ENCODE data around the gene PLXNA4. TPM values are rescaled to one million over a fixed set of nuclear protein-coding genes. Genes with fewer than 3 reads are reported as not detected.

Gene PLXNA4
- polyA plus RNA-seq, 2 donors: 0.44 to 0.55 TPM

DNA sequence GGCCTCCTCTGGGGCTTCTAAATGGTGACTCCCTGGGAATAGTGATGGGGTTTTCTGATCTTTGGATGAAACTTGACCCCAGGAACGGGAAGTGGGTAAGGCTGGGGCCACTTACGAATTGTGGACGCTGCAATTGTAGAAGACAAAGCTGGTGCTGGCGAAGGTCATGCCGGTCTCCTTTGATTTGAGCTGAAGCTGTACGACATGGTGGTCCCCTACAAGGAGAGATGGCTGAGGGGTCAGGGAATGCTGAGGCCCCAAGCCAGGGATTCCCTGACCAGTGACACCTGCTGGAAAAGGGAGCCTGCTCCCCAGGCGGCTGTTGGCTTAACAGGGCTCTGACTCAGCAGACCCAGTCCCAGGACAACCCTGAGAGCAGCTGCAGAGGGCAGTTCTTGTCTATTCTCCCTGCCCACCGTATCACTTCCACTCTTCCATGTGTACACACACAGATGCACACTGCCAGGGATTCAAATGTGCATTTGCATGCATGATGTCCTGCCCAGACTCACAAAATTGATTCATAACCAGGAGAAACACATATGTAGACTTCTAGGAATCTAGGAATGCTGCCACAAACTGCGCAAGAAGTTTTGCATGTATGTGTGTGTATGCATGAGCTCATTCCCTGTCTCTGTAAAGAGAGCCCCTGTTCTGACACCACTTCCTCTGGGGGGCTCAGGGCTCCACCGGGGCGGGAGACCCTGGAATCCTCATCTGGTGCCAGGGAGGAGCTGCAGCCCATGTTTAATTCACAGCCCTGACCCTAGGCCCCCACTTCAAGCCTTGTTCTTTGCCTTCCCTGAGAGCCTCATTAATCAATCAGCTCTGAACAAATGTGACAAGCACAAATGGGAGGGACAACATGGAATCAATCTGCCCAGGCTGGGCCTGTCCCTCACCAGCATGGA, 350.0 kb downstream of the PLXNA4 start:
- Histone ChIP-seq H3K36me3 (ENCODE audit: control insufficient read depth in 2 of 2, insufficient read depth in 2 of 2, low read length in 1 of 2) (no peaks in the 10 kb centered on the region), H3K4me1 (ENCODE audit: control insufficient read depth in 2 of 2, insufficient read depth in 2 of 2, low read length in 1 of 2) (peaks cover 0 to 2% of the 10 kb centered on the region in 2 donors), H3K27ac (ENCODE audit: low read depth in 2 of 2, low read length in 1 of 2) (no peak overlapping the region), H3K27me3 (ENCODE audit: control insufficient read depth in 1 of 2, insufficient read depth in 2 of 2, low read length in 2 of 2) (no peaks in the 10 kb centered on the region), H3K9me3 (ENCODE audit: control insufficient read depth in 2 of 2, insufficient read depth in 1 of 2, low read depth in 1 of 2, low read length in 1 of 2) (peaks cover 0 to 2% of the 10 kb centered on the region in 2 donors), H3K4me3 (ENCODE audit: low read depth in 1 of 2, low read length in 2 of 2) (no peak overlapping the region)
- WGBS, 2 donors: 74% methylated on average over 11 of the region's 11 CpGs

DNA sequence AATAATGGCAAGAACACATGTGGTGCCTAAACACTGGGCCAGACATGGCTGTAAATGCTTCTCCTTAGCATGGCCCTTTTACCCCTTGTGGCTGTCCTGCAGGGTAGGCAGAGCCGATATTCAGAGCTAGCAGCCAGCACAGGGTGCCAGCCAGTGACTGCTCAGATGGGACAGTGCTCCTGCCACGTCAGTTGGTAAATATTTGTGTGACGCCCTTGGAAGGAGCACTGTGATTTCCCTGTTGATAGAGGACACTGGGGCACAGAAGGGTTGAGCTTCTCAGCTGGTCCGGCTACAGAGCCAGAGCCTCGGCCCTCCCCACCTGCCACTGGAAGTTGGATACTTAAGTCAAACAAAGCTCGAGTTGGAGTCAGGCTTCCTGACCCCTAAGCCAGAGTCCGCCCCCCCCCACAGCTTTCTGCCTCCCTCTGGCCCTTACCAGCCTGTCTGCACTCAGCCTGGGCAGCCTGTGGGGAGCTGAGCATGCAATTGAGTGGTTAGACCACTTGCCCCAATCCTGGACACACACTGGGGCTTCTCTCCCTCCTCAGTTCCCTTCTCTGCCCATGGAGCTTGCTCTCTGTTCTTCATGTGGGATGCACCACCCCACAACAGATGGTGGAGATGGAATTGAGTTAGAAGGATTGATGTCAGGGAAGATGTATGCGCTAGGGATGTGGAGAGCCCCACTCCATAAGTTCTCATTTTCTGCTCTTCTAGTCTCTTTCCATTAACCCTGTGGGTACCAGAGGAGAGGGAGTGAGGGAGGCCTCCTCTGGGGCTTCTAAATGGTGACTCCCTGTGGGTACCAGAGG, 350.8 kb downstream of the PLXNA4 start:
- Histone ChIP-seq H3K27me3 (ENCODE audit: control insufficient read depth in 1 of 2, insufficient read depth in 2 of 2, low read length in 2 of 2) (no peaks in the 10 kb centered on the region), H3K27ac (ENCODE audit: low read depth in 2 of 2, low read length in 1 of 2) (no peak overlapping the region), H3K36me3 (ENCODE audit: control insufficient read depth in 2 of 2, insufficient read depth in 2 of 2, low read length in 1 of 2) (no peaks in the 10 kb centered on the region), H3K9me3 (ENCODE audit: control insufficient read depth in 2 of 2, insufficient read depth in 1 of 2, low read depth in 1 of 2, low read length in 1 of 2) (peaks cover 0 to 2% of the 10 kb centered on the region in 2 donors), H3K4me1 (ENCODE audit: control insufficient read depth in 2 of 2, insufficient read depth in 2 of 2, low read length in 1 of 2) (peaks cover 0 to 2% of the 10 kb centered on the region in 2 donors), H3K4me3 (ENCODE audit: low read depth in 1 of 2, low read length in 2 of 2) (no peak overlapping the region)
- 50 to 56% methylated on average over 8 of the region's 8 CpGs for WGBS, 2 donors

DNA sequence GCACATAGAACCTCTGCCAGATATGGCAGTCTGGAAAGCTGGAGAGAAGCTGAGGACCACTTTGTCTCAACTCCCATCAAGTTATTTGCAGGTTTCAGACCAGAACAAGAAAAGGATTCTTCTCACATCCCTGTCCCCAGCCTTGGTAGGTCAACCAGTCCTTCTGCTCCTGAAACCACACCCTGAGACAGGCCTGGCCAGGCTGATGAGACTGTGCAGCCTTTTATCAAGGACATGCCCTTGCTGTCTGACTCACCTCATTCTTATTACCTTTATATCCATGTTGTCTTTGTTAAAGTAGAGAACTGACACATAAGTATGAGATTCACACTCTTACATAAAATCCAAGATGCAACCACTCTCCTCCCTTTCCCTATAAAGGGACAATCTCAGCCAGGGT, 354.9 kb downstream of the PLXNA4 start:
- Histone ChIP-seq H3K4me1 (ENCODE audit: control insufficient read depth in 2 of 2, insufficient read depth in 2 of 2, low read length in 1 of 2) (no peaks in the 10 kb centered on the region), H3K9me3 (ENCODE audit: control insufficient read depth in 2 of 2, insufficient read depth in 1 of 2, low read depth in 1 of 2, low read length in 1 of 2) (peaks cover 0 to 2% of the 10 kb centered on the region in 2 donors), H3K36me3 (ENCODE audit: control insufficient read depth in 2 of 2, insufficient read depth in 2 of 2, low read length in 1 of 2) (no peaks in the 10 kb centered on the region), H3K27me3 (ENCODE audit: control insufficient read depth in 1 of 2, insufficient read depth in 2 of 2, low read length in 2 of 2) (no peaks in the 10 kb centered on the region), H3K27ac (ENCODE audit: low read depth in 2 of 2, low read length in 1 of 2) (no peak overlapping the region), H3K4me3 (ENCODE audit: low read depth in 1 of 2, low read length in 2 of 2) (no peak overlapping the region)

DNA sequence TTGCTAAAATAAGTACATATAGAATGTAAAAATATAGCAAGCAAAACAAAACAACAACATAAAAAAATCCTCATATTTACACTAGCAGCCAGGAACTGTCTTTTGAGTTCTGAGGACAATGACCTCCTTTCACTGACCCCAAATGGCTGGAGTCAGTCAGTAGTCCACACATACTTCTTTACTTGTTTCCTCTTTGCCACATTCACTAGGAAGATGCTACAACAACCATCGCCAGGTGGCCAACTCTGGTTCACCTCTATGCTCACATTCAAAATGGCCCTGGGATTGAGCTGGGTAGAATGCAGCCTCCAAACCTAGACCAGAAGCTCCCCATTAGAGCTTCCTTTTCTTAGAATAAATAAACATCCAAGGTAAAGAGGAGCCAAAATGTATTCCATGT, 356.2 kb downstream of the PLXNA4 start:
- Histone ChIP-seq H3K4me3 (ENCODE audit: low read depth in 1 of 2, low read length in 2 of 2) (no peak overlapping the region), H3K27me3 (ENCODE audit: control insufficient read depth in 1 of 2, insufficient read depth in 2 of 2, low read length in 2 of 2) (no peaks in the 10 kb centered on the region), H3K9me3 (ENCODE audit: control insufficient read depth in 2 of 2, insufficient read depth in 1 of 2, low read depth in 1 of 2, low read length in 1 of 2) (peaks cover 0 to 2% of the 10 kb centered on the region in 2 donors), H3K36me3 (ENCODE audit: control insufficient read depth in 2 of 2, insufficient read depth in 2 of 2, low read length in 1 of 2) (no peaks in the 10 kb centered on the region), H3K4me1 (ENCODE audit: control insufficient read depth in 2 of 2, insufficient read depth in 2 of 2, low read length in 1 of 2) (no peaks in the 10 kb centered on the region), H3K27ac (ENCODE audit: low read depth in 2 of 2, low read length in 1 of 2) (no peak overlapping the region)
- 92 to 94% methylated on average over 1 of the region's 1 CpG for WGBS, 2 donors

DNA sequence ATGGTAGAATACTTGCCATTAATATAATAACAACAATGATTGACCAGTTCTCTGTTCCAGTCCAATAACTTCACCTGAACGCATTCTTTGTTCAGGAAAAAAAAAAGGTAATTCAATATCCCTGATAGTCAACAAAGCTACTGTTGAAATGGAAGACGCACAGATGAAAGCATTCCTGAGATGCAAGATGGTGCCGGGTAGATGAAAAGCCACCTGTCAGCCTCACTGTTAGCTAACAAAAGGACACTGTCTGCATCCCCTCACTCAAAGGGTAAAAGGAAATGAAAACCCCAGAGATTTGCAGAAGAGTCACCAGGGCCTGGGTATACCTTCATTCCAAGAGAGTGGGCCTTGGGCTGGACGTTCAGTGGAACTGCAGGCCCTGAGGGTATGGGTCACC, 357.4 kb downstream of the PLXNA4 start:
- Histone ChIP-seq H3K36me3 (ENCODE audit: control insufficient read depth in 2 of 2, insufficient read depth in 2 of 2, low read length in 1 of 2) (no peaks in the 10 kb centered on the region), H3K9me3 (ENCODE audit: control insufficient read depth in 2 of 2, insufficient read depth in 1 of 2, low read depth in 1 of 2, low read length in 1 of 2) (peaks cover 0 to 2% of the 10 kb centered on the region in 2 donors), H3K27me3 (ENCODE audit: control insufficient read depth in 1 of 2, insufficient read depth in 2 of 2, low read length in 2 of 2) (no peaks in the 10 kb centered on the region), H3K4me1 (ENCODE audit: control insufficient read depth in 2 of 2, insufficient read depth in 2 of 2, low read length in 1 of 2) (no peaks in the 10 kb centered on the region), H3K4me3 (ENCODE audit: low read depth in 1 of 2, low read length in 2 of 2) (no peak overlapping the region), H3K27ac (ENCODE audit: low read depth in 2 of 2, low read length in 1 of 2) (no peak overlapping the region)
- WGBS, 2 donors: 67 to 79% methylated on average over 4 of the region's 4 CpGs

DNA sequence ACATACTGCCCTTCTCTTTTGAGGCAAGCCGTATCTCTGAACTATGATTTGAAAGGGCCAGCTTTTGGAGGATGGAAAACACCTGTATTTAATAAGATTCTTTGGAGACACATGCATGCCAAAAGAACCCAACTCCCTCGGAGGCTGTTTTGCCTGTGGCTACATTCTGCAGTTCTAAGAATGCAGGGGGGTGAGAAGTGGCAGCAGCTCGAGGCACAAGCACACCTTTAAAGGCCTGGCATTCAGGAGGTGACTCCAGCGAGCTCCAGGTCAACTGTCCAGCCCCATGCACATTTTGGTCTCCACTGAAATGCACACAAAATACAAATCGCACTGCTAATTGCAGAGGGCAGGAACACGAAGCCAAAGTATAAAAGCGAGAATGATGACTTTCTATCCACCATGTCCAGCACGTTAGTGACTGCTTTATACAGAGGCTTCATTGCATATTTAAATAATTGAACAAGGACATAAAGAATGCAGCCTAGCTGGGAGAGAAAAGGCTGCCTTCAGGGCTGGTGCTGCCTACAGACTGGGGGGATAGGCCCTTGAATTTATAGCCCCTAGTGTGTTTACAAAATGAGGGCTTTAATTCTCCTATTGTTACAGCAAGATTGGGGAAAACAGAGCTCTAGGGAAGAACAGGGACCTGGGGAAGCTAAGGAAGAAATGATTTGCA, 359.3 kb downstream of the PLXNA4 start:
- Histone ChIP-seq H3K27ac (ENCODE audit: low read depth in 2 of 2, low read length in 1 of 2) (no peak overlapping the region), H3K4me1 (ENCODE audit: control insufficient read depth in 2 of 2, insufficient read depth in 2 of 2, low read length in 1 of 2) (no peaks in the 10 kb centered on the region), H3K9me3 (ENCODE audit: control insufficient read depth in 2 of 2, insufficient read depth in 1 of 2, low read depth in 1 of 2, low read length in 1 of 2) (no peaks in the 10 kb centered on the region), H3K27me3 (ENCODE audit: control insufficient read depth in 1 of 2, insufficient read depth in 2 of 2, low read length in 2 of 2) (no peaks in the 10 kb centered on the region), H3K4me3 (ENCODE audit: low read depth in 1 of 2, low read length in 2 of 2) (no peak overlapping the region), H3K36me3 (ENCODE audit: control insufficient read depth in 2 of 2, insufficient read depth in 2 of 2, low read length in 1 of 2) (no peaks in the 10 kb centered on the region)
- WGBS, 2 donors: 65 to 73% methylated on average over 8 of the region's 8 CpGs

DNA sequence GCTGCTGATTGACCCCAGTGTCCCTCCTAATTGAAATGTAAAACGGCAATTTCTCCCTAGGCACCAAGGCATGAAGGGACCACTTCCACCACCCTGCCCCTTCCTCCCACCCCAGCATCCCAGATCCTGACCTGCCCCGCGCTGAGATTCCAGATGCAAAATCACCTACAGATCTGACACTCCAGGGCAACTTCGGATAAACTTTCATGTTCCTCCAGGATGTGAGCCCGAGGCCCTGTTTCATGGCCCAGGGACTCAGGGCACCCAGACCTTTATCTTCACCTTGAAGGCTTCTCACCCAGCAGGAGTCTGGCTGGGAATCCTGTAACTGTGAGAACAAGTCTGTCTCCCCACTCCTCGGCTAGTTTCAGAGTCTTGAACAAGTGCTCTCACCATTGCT, 361.8 kb downstream of the PLXNA4 start:
- 74 to 78% methylated on average over 6 of the region's 6 CpGs for WGBS, 2 donors
- H3K4me1 ChIP-seq (ENCODE audit: control insufficient read depth in 2 of 2, insufficient read depth in 2 of 2, low read length in 1 of 2): no peaks in the 10 kb centered on the region
- H3K9me3 ChIP-seq (ENCODE audit: control insufficient read depth in 2 of 2, insufficient read depth in 1 of 2, low read depth in 1 of 2, low read length in 1 of 2): no peaks in the 10 kb centered on the region
- no peak overlapping the region for H3K27ac ChIP-seq (ENCODE audit: low read depth in 2 of 2, low read length in 1 of 2)
- no peak overlapping the region for H3K4me3 ChIP-seq (ENCODE audit: low read depth in 1 of 2, low read length in 2 of 2)
- no peaks in the 10 kb centered on the region for H3K27me3 ChIP-seq (ENCODE audit: control insufficient read depth in 1 of 2, insufficient read depth in 2 of 2, low read length in 2 of 2)
- no peaks in the 10 kb centered on the region for H3K36me3 ChIP-seq (ENCODE audit: control insufficient read depth in 2 of 2, insufficient read depth in 2 of 2, low read length in 1 of 2)

DNA sequence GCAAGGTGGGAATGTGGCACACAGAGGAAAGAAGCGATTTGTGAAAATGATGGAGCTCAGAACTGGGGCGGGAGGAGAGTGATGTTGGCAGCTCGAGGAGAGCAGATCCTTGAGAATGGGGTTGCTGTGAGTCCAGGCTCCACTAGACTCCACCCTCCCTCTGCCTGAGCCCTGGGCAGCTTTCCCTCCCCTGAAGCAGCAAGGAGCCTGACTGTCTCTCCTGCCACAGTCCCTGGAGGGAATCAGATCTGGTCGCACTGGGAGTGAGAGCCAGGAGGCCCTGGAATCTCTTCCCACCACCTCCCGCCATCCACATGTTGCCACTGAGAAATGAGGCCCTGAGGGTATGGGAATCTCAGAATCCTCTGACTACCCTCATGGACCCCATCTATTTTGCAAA, 362.7 kb downstream of the PLXNA4 start:
- Histone ChIP-seq H3K27me3 (ENCODE audit: control insufficient read depth in 1 of 2, insufficient read depth in 2 of 2, low read length in 2 of 2) (no peaks in the 10 kb centered on the region), H3K4me3 (ENCODE audit: low read depth in 1 of 2, low read length in 2 of 2) (no peak overlapping the region), H3K27ac (ENCODE audit: low read depth in 2 of 2, low read length in 1 of 2) (no peak overlapping the region), H3K36me3 (ENCODE audit: control insufficient read depth in 2 of 2, insufficient read depth in 2 of 2, low read length in 1 of 2) (no peaks in the 10 kb centered on the region), H3K9me3 (ENCODE audit: control insufficient read depth in 2 of 2, insufficient read depth in 1 of 2, low read depth in 1 of 2, low read length in 1 of 2) (no peaks in the 10 kb centered on the region), H3K4me1 (ENCODE audit: control insufficient read depth in 2 of 2, insufficient read depth in 2 of 2, low read length in 1 of 2) (no peaks in the 10 kb centered on the region)
- whole genome bisulfite sequencing, 2 donors: 79 to 80% methylated on average over 5 of the region's 5 CpGs

DNA sequence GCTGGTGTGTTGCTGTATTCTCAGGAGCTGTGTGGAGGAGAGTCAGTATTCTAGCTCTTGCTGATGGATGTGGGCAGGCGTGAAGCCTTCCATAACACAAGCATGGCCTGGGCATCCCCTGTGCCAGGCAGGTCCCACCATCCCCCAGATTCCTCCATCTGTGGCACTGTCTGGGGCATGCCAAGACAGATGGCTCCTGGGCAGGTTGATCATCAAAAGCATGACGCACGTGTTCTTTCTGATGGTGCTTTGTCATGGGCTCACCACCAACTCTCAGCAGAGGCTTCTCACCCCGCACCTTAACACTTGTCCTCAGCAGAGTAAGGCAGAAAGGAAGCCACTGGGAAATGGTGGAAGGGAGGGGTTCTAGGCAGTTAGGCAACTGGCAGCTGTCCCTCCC, 364.3 kb downstream of the PLXNA4 start:
- H3K36me3 ChIP-seq (ENCODE audit: control insufficient read depth in 2 of 2, insufficient read depth in 2 of 2, low read length in 1 of 2): no peaks in the 10 kb centered on the region
- no peaks in the 10 kb centered on the region for H3K27me3 ChIP-seq (ENCODE audit: control insufficient read depth in 1 of 2, insufficient read depth in 2 of 2, low read length in 2 of 2)
- H3K4me3 ChIP-seq (ENCODE audit: low read depth in 1 of 2, low read length in 2 of 2): no peak overlapping the region
- H3K4me1 ChIP-seq (ENCODE audit: control insufficient read depth in 2 of 2, insufficient read depth in 2 of 2, low read length in 1 of 2): no peaks in the 10 kb centered on the region
- WGBS, 2 donors: 73 to 89% methylated on average over 4 of the region's 4 CpGs
- no peaks in the 10 kb centered on the region for H3K9me3 ChIP-seq (ENCODE audit: control insufficient read depth in 2 of 2, insufficient read depth in 1 of 2, low read depth in 1 of 2, low read length in 1 of 2)
- H3K27ac ChIP-seq (ENCODE audit: low read depth in 2 of 2, low read length in 1 of 2): no peak overlapping the region

Measured in esophagus (tissue), 2 donors.